ENCODE measurements around the gene TNNC1.

Gene TNNC1

GRCh38 chr3:52408466-52408865, 45.4 kb downstream of the TNNC1 start (continued):
- no peak for TF ChIP-seq POU6F1 (CRISPR knock-in tag; IDR thresholded peaks at IDR 0.05; ENCODE audit: borderline replicate concordance, low read depth)
- TF ChIP-seq ZNF8 (CRISPR knock-in tag; IDR thresholded peaks at IDR 0.05) = no peak
- TF ChIP-seq TCF4 (CRISPR knock-in tag; IDR thresholded peaks at IDR 0.05; ENCODE audit: borderline replicate concordance) = no peak

GRCh38 chr3:52407779-52408178, 46.1 kb downstream of the TNNC1 start:
- ATAC-seq = no peak
- TF ChIP-seq PATZ1 (CRISPR knock-in tag; IDR thresholded peaks at IDR 0.05; ENCODE audit: borderline replicate concordance) = no peak
- TF ChIP-seq ARNTL (CRISPR knock-in tag; IDR thresholded peaks at IDR 0.05; ENCODE audit: borderline replicate concordance, low read depth) = no peak
- no peak for TF ChIP-seq POU6F1 (CRISPR knock-in tag; IDR thresholded peaks at IDR 0.05; ENCODE audit: borderline replicate concordance, low read depth)

GRCh38 chr3:52406791-52407510, 46.9 kb downstream of the TNNC1 start:
- no peak for TF ChIP-seq PATZ1 (CRISPR knock-in tag; IDR thresholded peaks at IDR 0.05; ENCODE audit: borderline replicate concordance)
- TF ChIP-seq ZC3H10 (CRISPR knock-in tag; IDR thresholded peaks at IDR 0.05) = no peak
- TF ChIP-seq CSRNP3 (CRISPR knock-in tag; IDR thresholded peaks at IDR 0.05) = no peak
- no peak for TF ChIP-seq ZFP3 (CRISPR knock-in tag; IDR thresholded peaks at IDR 0.05)
- ATAC-seq = no peak

- TF ChIP-seq ESRRG (CRISPR knock-in tag; IDR thresholded peaks at IDR 0.05) (no peak), ZNF565 (CRISPR knock-in tag; conservative IDR thresholded peaks at IDR 0.05; ENCODE audit: low read depth) (no peak), ZC3H10 (CRISPR knock-in tag; IDR thresholded peaks at IDR 0.05) (no peak), POU6F1 (CRISPR knock-in tag; IDR thresholded peaks at IDR 0.05; ENCODE audit: borderline replicate concordance, low read depth) (no peak), RARB (CRISPR knock-in tag; IDR thresholded peaks at IDR 0.05) (no peak), ZNF8 (CRISPR knock-in tag; IDR thresholded peaks at IDR 0.05) (no peak), ARNTL (CRISPR knock-in tag; IDR thresholded peaks at IDR 0.05; ENCODE audit: borderline replicate concordance, low read depth) (no peak), CREB5 (CRISPR knock-in tag; IDR thresholded peaks at IDR 0.05; ENCODE audit: low read depth) (no peak), TOX (CRISPR knock-in tag; IDR thresholded peaks at IDR 0.05; ENCODE audit: borderline replicate concordance) (no peak), CSRNP3 (CRISPR knock-in tag; IDR thresholded peaks at IDR 0.05) (no peak), CSDC2 (CRISPR knock-in tag; IDR thresholded peaks at IDR 0.05) (no peak), ISL1 (CRISPR knock-in tag; IDR thresholded peaks at IDR 0.05) (no peak), TCF4 (CRISPR knock-in tag; IDR thresholded peaks at IDR 0.05; ENCODE audit: borderline replicate concordance) (no peak), PPARA (CRISPR knock-in tag; IDR thresholded peaks at IDR 0.05; ENCODE audit: borderline replicate concordance) (no peak), GLIS3 (CRISPR knock-in tag; IDR thresholded peaks at IDR 0.05) (no peak), OSR1 (CRISPR knock-in tag; IDR thresholded peaks at IDR 0.05) (no peak), SNAI2 (CRISPR knock-in tag; IDR thresholded peaks at IDR 0.05) (no peak), BACH2 (CRISPR knock-in tag; IDR thresholded peaks at IDR 0.05; ENCODE audit: borderline replicate concordance) (no peak)
- no peak for ATAC-seq
These were observed 47.6 kb downstream of the TNNC1 start for GRCh38 chr3:52406231-52406661.
